Ishikawa (cell line): ENCODE measurements around the gene ARID1B.

Experiments
- CREB1 ChIP-seq: IDR thresholded peaks from 2 replicates; pipeline ENCODE4 v1.6.1; 2012; ENCODE audit warnings: low read depth
- RAD21 ChIP-seq: IDR thresholded peaks from 2 replicates; pipeline ENCODE4 v1.6.1; 2012; ENCODE audit warnings: low read depth
- TAF1 ChIP-seq: IDR thresholded peaks from 2 replicates; pipeline ENCODE4 v1.6.1; 2012; ENCODE audit warnings: low read depth, mild to moderate bottlenecking
- TEAD4 ChIP-seq: IDR thresholded peaks from 2 replicates; pipeline ENCODE4 v1.6.1; 2012
- ZBTB7A ChIP-seq: IDR thresholded peaks from 2 replicates; pipeline ENCODE4 v1.6.1; 2012; ENCODE audit warnings: low read depth
- TF ChIP-seq, protein P1 (sequence below): IDR thresholded peaks from 2 replicates; pipeline ENCODE4 v1.6.1; 2012
- TF ChIP-seq, protein P2 (sequence below): IDR thresholded peaks from 2 replicates; pipeline ENCODE4 v1.6.1; 2012

- TF ChIP-seq TEAD4 = no peak
- no peak for TF ChIP-seq CREB1
- no peak for TF ChIP-seq ZBTB7A
- TF ChIP-seq RAD21 = no peak
- TF ChIP-seq, protein P1, sequence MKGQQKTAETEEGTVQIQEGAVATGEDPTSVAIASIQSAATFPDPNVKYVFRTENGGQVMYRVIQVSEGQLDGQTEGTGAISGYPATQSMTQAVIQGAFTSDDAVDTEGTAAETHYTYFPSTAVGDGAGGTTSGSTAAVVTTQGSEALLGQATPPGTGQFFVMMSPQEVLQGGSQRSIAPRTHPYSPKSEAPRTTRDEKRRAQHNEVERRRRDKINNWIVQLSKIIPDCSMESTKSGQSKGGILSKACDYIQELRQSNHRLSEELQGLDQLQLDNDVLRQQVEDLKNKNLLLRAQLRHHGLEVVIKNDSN = no peak
- TF ChIP-seq TAF1 = no peak
- TF ChIP-seq, protein P2, sequence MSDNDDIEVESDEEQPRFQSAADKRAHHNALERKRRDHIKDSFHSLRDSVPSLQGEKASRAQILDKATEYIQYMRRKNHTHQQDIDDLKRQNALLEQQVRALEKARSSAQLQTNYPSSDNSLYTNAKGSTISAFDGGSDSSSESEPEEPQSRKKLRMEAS = no peak
These were observed 102.4 kb downstream of the ARID1B start for GRCh38 chr6:156879591-156879990.
